ENCODE data around the gene FGD6. TPM values are rescaled to one million over a fixed set of nuclear protein-coding genes. Genes with fewer than 3 reads are reported as not detected.
A peak's percentile ranks its signal among the peaks of the same experiment; 100 is the strongest.

The FGD6 gene
- total RNA-seq, 6 donors from 2014 or later: 14.7 to 36.1 (median 20.2) TPM

DNA sequence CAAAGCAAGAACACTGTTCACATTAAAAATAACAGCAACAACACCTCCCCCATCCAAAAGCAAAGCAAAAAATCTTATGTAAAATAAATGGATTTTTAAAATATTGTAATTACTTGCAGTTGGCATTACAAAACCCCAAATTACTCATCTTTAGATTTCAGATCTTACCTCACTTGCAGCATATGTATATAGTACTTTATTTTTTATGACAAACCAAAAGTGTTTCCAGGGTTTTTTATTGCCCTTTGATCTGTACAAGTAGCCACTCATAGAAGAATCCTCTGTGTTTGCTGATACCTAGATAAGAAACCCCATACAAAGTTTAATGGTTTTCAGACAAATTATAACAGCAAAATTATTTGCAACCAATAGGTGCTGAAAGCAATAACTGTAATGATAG is 131.7 kb downstream of the FGD6 start:
- H3K4me1 ChIP-seq: no peaks in the 10 kb centered on the region
- H3K27me3 ChIP-seq: no peaks in the 10 kb centered on the region
- no peak for TF ChIP-seq EP300 (IDR thresholded peaks at IDR 0.05)
- no peak for TF ChIP-seq POLR2AphosphoS5 (IDR thresholded peaks at IDR 0.05)
- no peak for TF ChIP-seq POLR2A (IDR thresholded peaks at IDR 0.05)
- TF ChIP-seq, protein P1, sequence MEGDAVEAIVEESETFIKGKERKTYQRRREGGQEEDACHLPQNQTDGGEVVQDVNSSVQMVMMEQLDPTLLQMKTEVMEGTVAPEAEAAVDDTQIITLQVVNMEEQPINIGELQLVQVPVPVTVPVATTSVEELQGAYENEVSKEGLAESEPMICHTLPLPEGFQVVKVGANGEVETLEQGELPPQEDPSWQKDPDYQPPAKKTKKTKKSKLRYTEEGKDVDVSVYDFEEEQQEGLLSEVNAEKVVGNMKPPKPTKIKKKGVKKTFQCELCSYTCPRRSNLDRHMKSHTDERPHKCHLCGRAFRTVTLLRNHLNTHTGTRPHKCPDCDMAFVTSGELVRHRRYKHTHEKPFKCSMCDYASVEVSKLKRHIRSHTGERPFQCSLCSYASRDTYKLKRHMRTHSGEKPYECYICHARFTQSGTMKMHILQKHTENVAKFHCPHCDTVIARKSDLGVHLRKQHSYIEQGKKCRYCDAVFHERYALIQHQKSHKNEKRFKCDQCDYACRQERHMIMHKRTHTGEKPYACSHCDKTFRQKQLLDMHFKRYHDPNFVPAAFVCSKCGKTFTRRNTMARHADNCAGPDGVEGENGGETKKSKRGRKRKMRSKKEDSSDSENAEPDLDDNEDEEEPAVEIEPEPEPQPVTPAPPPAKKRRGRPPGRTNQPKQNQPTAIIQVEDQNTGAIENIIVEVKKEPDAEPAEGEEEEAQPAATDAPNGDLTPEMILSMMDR (IDR thresholded peaks at IDR 0.05): no peak
- no peak overlapping the region for H3K4me3 ChIP-seq
- no peak for DNase-seq
- H3K27ac ChIP-seq: no peak overlapping the region
- peaks cover 0 to 26% (median 2%) of the 10 kb centered on the region in 4 donors for H3K36me3 ChIP-seq
- no peak for ATAC-seq (ENCODE audit: low FRiP score in 2 of 2)
- no peaks in the 10 kb centered on the region for H3K9me3 ChIP-seq

DNA sequence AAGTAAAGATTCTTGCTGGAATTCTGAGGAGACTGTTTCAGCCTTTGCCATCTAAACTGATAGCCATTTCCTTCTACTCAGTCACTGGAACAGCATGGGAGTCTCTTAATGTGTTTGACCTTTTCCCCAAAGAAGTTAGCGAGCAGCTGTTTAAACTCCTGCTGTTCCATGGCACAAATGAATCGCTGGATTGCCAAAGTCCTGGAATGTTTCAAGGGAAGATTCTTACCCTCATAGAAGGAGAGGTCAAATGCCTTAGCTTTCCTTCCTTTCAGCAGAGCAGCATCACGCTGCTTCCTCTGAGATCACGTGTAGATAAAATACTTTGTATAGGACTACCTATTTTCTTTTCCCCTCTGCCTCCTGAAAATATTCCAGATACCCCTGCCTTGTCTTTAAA is 133.3 kb downstream of the FGD6 start:
- H3K4me1 ChIP-seq: no peaks in the 10 kb centered on the region
- no peak for TF ChIP-seq POLR2AphosphoS5 (IDR thresholded peaks at IDR 0.05)
- no peak for TF ChIP-seq EP300 (IDR thresholded peaks at IDR 0.05)
- TF ChIP-seq, protein P1 (IDR thresholded peaks at IDR 0.05): no peak
- no peak for TF ChIP-seq POLR2A (IDR thresholded peaks at IDR 0.05)
- no peak overlapping the region for H3K4me3 ChIP-seq
- DNase-seq (no peak), ATAC-seq (ENCODE audit: low FRiP score in 2 of 2) (peak in 1 of 2 donors; percentile 46)
- peaks cover 0 to 15% (median 2%) of the 10 kb centered on the region in 4 donors for H3K36me3 ChIP-seq
- 51 to 58% methylated on average over 4 of the region's 4 CpGs for WGBS, 2 donors
- H3K27ac ChIP-seq: peak overlapping the region in 2 of 4 donors; percentile 19 to 67
- no peaks in the 10 kb centered on the region for H3K27me3 ChIP-seq
- H3K9me3 ChIP-seq: no peaks in the 10 kb centered on the region

DNA sequence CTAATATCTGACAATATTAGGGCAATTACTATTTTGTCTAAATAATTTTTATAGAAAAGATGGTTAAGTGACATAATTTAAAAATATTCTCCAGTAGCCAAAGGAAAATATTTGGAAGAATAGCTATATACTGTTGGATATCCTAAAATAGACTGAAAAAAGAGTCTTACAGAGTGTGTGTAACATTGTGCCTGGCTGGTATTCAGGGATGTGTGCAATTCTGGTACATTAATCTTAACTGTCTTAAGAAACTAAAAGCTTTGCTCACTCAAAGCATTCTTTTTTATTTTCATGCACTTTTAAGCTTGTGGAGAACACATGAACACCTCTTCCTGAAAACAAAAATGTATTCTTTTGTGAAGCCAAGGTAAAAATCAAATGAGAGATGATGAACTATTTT is 133.8 kb downstream of the FGD6 start:
- no peaks in the 10 kb centered on the region for H3K27me3 ChIP-seq
- H3K4me1 ChIP-seq: no peaks in the 10 kb centered on the region
- TF ChIP-seq POLR2A (IDR thresholded peaks at IDR 0.05) (no peak), EP300 (IDR thresholded peaks at IDR 0.05) (no peak), POLR2AphosphoS5 (IDR thresholded peaks at IDR 0.05) (no peak)
- TF ChIP-seq, protein P1 (IDR thresholded peaks at IDR 0.05): no peak
- ATAC-seq (ENCODE audit: low FRiP score in 2 of 2) (no peak), DNase-seq (no peak)
- peak overlapping the region in 2 of 4 donors; percentile 19 to 67 for H3K27ac ChIP-seq
- no peak overlapping the region for H3K4me3 ChIP-seq
- H3K9me3 ChIP-seq: no peaks in the 10 kb centered on the region
- peaks cover 0 to 10% (median 2%) of the 10 kb centered on the region in 4 donors for H3K36me3 ChIP-seq

DNA sequence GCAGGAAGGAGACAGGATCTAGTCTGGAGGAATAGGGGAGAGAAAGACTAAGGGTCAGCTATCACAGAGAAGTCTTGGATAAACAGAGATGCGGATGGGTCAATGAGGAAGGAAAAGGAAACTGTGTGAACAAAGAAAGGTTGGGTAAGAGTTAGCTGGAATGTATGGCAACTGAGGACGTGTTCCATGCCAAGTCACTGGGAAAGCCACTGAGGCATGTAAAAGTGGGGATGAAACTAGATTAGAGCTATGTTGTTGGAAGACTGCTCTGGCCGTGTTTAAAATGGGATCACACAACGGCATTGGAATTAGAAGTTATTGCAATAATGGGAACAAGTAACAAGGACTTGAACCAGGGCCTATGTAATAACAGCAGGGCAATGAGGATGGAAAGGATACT is 139.9 kb downstream of the FGD6 start:
- H3K36me3 ChIP-seq: peaks cover 0 to 6% (median 0%) of the 10 kb centered on the region in 4 donors
- peak overlapping the region in 1 of 4 donors; percentile 1 for H3K27ac ChIP-seq
- no peak overlapping the region for H3K4me3 ChIP-seq
- no peaks in the 10 kb centered on the region for H3K9me3 ChIP-seq
- TF ChIP-seq POLR2AphosphoS5 (IDR thresholded peaks at IDR 0.05) (no peak), EP300 (IDR thresholded peaks at IDR 0.05) (no peak), POLR2A (IDR thresholded peaks at IDR 0.05) (no peak)
- TF ChIP-seq, protein P1 (IDR thresholded peaks at IDR 0.05): no peak
- DNase-seq: no peak
- no peaks in the 10 kb centered on the region for H3K27me3 ChIP-seq
- H3K4me1 ChIP-seq: peaks cover under 1 to 8% (median 5%) of the 10 kb centered on the region in 4 donors
- 63 to 71% methylated on average over 4 of the region's 4 CpGs for WGBS, 2 donors
- ATAC-seq (ENCODE audit: low FRiP score in 2 of 2): no peak

DNA sequence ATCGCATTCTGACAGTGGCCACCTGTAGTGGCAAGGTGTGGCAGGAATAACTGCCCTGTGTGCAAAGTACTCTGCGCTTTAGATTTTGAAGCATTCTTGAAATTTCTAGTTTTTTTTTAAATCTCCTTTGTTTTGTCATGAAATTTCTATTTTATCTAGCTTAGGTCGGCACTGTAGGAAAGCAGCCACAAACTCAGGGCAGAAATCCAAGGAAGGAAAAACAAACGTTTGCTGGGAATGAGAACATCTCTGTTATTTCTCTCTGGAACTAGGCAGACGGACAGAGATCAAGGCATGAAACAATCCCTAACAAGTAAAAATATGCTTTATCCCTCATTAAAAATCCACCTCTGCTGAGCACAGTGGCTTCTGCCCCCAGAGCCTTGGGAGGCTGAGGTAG is 142.5 kb downstream of the FGD6 start:
- Histone ChIP-seq H3K4me3 (no peak overlapping the region), H3K27ac (no peak overlapping the region), H3K36me3 (peaks cover 0 to 2% (median 0%) of the 10 kb centered on the region in 4 donors), H3K27me3 (no peaks in the 10 kb centered on the region), H3K9me3 (no peaks in the 10 kb centered on the region), H3K4me1 (peaks cover 6 to 24% (median 15%) of the 10 kb centered on the region in 4 donors)
- ATAC-seq (ENCODE audit: low FRiP score in 2 of 2) (no peak), DNase-seq (no peak)
- 68 to 70% methylated on average over 5 of the region's 5 CpGs for WGBS, 2 donors
- TF ChIP-seq EP300 (IDR thresholded peaks at IDR 0.05): no peak
- no peak for TF ChIP-seq POLR2AphosphoS5 (IDR thresholded peaks at IDR 0.05)
- TF ChIP-seq POLR2A (IDR thresholded peaks at IDR 0.05): no peak
- TF ChIP-seq, protein P1 (IDR thresholded peaks at IDR 0.05): no peak

Data from upper lobe of left lung (tissue), 6 donors.